ENCODE results near the gene FGD2. TPM values are rescaled to one million over a fixed set of nuclear protein-coding genes. Genes with fewer than 3 reads are reported as not detected.

FGD2 gene
- total RNA-seq, 2 experiments from 2014 or later = 1.4 to 1.6 TPM

- ATAC-seq = no peak
- intact Hi-C loops (cut with micrococcal nuclease) = no loop called here
Observed at GRCh38 chr6:37025621-37026466, 20.4 kb downstream of the FGD2 start.

DNA sequence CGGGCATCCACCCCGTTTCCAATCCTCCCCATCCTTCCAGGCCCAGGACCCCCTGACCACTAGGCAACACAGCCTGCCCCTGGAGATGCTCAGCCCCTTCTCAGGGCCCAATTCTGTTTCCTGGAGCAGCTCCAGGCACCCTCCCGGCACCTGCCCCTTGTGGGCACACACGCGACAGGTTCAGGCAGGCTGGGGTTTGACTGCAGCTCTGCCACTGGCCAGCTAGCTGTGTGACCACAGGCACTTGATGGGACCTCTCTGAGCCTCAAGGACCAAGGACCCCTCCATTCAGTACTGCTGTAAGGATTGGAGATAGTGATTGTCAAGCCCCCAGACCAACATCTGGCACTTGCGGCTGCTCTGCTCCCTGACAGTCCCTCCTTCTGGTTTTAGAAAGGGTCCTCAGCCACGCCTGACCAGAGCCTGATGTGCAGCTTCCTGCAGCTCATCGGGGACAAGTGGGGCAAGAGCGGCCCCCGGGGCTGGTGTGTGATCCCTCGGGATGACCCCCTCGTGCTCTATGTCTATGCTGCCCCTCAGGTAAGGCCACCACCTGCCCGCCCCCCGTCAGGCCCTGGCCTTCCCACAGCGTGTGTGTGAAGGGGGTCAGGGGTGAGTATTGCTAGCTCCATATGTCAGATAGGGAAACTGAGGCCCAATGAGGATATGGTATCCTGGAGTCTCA lies 21.7 kb downstream of the FGD2 start:
- Mint-ChIP-seq H3K4me1 (ENCODE audit: low read depth) (peaks cover 64% of the 10 kb centered on the region), H3K27me3 (no peaks in the 10 kb centered on the region), H3K9me3 (peaks cover 7% of the 10 kb centered on the region), H3K36me3 (ENCODE audit: low read depth) (peaks cover 9% of the 10 kb centered on the region), H3K4me3 (no peak overlapping the region), H3K27ac (peak overlapping the region; percentile 20)
- intact Hi-C loops (cut with micrococcal nuclease) = no loop called here
- DNase-seq = no peak
- TF ChIP-seq, protein P1, sequence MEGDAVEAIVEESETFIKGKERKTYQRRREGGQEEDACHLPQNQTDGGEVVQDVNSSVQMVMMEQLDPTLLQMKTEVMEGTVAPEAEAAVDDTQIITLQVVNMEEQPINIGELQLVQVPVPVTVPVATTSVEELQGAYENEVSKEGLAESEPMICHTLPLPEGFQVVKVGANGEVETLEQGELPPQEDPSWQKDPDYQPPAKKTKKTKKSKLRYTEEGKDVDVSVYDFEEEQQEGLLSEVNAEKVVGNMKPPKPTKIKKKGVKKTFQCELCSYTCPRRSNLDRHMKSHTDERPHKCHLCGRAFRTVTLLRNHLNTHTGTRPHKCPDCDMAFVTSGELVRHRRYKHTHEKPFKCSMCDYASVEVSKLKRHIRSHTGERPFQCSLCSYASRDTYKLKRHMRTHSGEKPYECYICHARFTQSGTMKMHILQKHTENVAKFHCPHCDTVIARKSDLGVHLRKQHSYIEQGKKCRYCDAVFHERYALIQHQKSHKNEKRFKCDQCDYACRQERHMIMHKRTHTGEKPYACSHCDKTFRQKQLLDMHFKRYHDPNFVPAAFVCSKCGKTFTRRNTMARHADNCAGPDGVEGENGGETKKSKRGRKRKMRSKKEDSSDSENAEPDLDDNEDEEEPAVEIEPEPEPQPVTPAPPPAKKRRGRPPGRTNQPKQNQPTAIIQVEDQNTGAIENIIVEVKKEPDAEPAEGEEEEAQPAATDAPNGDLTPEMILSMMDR (IDR thresholded peaks at IDR 0.05) = no peak
- POLR2A ChIA-PET = interaction anchor here (1.8 to 10.1 kb wide), 4 partner anchors 8 to 147 kb away, joined by 6 to 158 read pairs (median 72); partner anchors contain the start of gene PIM1
- CTCF ChIA-PET = interaction anchor here (0.9 to 19.5 kb wide), 7 partner anchors 7 to 187 kb away, joined by 3 to 784 read pairs (median 91); partner anchors contain the start of gene PIM1
- ATAC-seq = no peak

More at GRCh38 chr6:37025621-37026466, 20.4 kb downstream of the FGD2 start:
- H3K36me3 Mint-ChIP-seq (ENCODE audit: low read depth) = peaks cover 7% of the 10 kb centered on the region
- H3K4me3 Mint-ChIP-seq = no peak overlapping the region
- ChIA-PET CTCF (interaction anchor here (2.5 to 19.5 kb wide), 5 partner anchors 6 to 188 kb away, joined by 9 to 784 read pairs (median 405); partner anchors contain the start of gene PIM1), POLR2A (interaction anchor here (0.6 to 9.0 kb wide), 6 partner anchors 8 to 185 kb away, joined by 3 to 124 read pairs (median 10); partner anchors contain the start of gene PIM1)
- no peak for DNase-seq
- TF ChIP-seq, protein P1 (IDR thresholded peaks at IDR 0.05) = no peak
- peaks cover 66% of the 10 kb centered on the region for H3K4me1 Mint-ChIP-seq (ENCODE audit: low read depth)
- peak overlapping the region; percentile 44 for H3K27ac Mint-ChIP-seq
- peaks cover 7% of the 10 kb centered on the region for H3K9me3 Mint-ChIP-seq
- H3K27me3 Mint-ChIP-seq = no peaks in the 10 kb centered on the region

- DNase-seq = no peak
- H3K27me3 Mint-ChIP-seq = no peaks in the 10 kb centered on the region
- peaks cover 62% of the 10 kb centered on the region for H3K4me1 Mint-ChIP-seq (ENCODE audit: low read depth)
- ATAC-seq = no peak
- intact Hi-C loops (cut with micrococcal nuclease) = no loop called here
- TF ChIP-seq, protein P1 (IDR thresholded peaks at IDR 0.05) = no peak
- H3K4me3 Mint-ChIP-seq = no peak overlapping the region
- peaks cover 11% of the 10 kb centered on the region for H3K36me3 Mint-ChIP-seq (ENCODE audit: low read depth)
- no peak overlapping the region for H3K27ac Mint-ChIP-seq
- ChIA-PET CTCF (interaction anchor here (0.9 to 19.5 kb wide), 9 partner anchors 8 to 186 kb away, joined by 3 to 784 read pairs (median 19); partner anchors contain the start of gene PIM1), POLR2A (interaction anchor here (1.5 to 10.1 kb wide), 4 partner anchors 9 to 182 kb away, joined by 5 to 158 read pairs (median 64); partner anchors contain the start of gene PIM1)
- H3K9me3 Mint-ChIP-seq = peaks cover 7% of the 10 kb centered on the region
Observed at GRCh38 chr6:37027811-37028469, 22.5 kb downstream of the FGD2 start.

DNA sequence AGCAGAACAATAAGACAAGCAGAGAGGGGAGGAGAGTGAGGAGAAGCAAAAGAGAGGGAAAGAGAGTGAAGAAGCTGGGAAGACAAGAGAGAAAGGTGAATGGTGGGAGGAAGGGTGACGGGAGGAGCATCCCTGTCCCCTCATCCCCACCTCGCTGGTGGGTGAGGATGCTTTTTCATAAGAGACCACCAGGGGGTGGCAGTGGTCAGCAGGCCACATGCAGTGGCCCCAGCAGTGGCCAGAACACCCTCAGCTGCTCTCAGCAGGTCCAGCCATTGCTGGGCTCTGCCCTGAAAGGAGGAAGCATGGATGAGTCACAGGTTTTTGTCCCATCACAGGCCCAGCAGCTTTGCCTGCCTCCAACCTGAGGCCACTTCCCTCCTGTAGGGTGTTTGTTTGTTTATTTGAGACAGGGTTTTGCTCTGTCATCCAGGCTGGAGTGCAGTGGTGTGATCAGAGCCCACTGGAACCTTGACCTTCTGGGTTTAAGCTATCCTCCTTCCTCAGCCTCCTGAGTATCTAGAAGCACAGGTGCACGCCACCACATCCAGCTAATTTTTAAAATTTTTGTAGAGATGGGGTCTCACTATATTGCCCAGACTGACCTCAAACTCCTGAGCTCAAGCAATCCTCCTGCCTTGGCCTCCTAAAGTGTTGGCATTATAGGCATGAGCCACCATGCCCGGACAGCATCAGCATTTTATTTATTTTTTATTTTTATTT lies 24.0 kb downstream of the FGD2 start:
- TF ChIP-seq, protein P1 (IDR thresholded peaks at IDR 0.05) = peak; percentile 58
- H3K4me1 Mint-ChIP-seq (ENCODE audit: low read depth) = peaks cover 65% of the 10 kb centered on the region
- ChIA-PET CTCF (interaction anchor here (0.8 to 19.5 kb wide), 12 partner anchors 9 to 253 kb away, joined by 3 to 784 read pairs (median 8); partner anchors contain the start of gene PIM1), POLR2A (interaction anchor here (0.7 to 10.1 kb wide), 6 partner anchors 19 to 228 kb away, joined by 3 to 158 read pairs (median 4); partner anchors contain the start of genes PIM1, TBC1D22B and TMEM217)
- ATAC-seq (peak; percentile 25), DNase-seq (peak; percentile 70)
- intact Hi-C loops (cut with micrococcal nuclease) = no loop called here
- H3K27ac Mint-ChIP-seq = peak overlapping the region; percentile 67
- peaks cover 11% of the 10 kb centered on the region for H3K36me3 Mint-ChIP-seq (ENCODE audit: low read depth)
- no peak overlapping the region for H3K4me3 Mint-ChIP-seq
- peaks cover 7% of the 10 kb centered on the region for H3K9me3 Mint-ChIP-seq
- no peaks in the 10 kb centered on the region for H3K27me3 Mint-ChIP-seq
